SK-N-MC (cell line): ENCODE data around the gene CFAP65.

Experiments
- EZH2 ChIP-seq: fragments of 200-600 bp; sonication (generic); IDR thresholded peaks from one replicate; pipeline ENCODE4 v1.6.1; 2017; ENCODE audit warnings: antibody characterized with exemption
- POLR2AphosphoS5 ChIP-seq: IDR thresholded peaks from 2 replicates; pipeline ENCODE4 v1.6.1; 2012; ENCODE audit warnings: mild to moderate bottlenecking, low read depth, low read length, borderline replicate concordance

GRCh38 chr2:218991674-218992168 lies 49.6 kb downstream of the CFAP65 start:
- TF ChIP-seq EZH2 = no peak
- TF ChIP-seq POLR2AphosphoS5 = no peak
